ENCODE data around the gene RXFP1. TPM values are rescaled to one million over a fixed set of nuclear protein-coding genes. Genes with fewer than 3 reads are reported as not detected.

Gene RXFP1
- total RNA-seq, 2 donors from 2014 or later: not detected

- 65 to 77% methylated on average over 1 of the region's 1 CpG for WGBS, 2 donors
Observed at GRCh38 chr4:158610790-158611189, 89.1 kb downstream of the RXFP1 start.

DNA sequence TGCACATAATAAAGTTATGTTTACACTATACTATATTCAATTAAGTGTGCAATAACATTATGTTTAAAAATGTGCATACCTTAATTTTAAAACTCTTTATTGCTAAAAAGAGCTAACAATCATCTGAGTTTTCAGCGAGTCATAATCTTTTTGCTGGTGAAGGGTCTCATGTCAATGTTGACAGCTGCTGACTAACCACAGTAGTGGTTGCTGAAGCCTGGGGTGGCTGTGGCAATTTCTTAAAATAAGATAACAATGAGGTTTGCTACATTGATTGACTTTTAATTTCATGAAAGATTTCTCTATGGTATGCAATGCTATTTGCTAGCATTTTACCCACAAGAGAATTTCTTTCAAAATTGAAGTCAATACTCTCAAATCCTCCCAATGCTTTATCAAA, 91.4 kb downstream of the RXFP1 start:
- no peaks in the 10 kb centered on the region for H3K27me3 ChIP-seq
- intact Hi-C loops (cut with DNase I): no loop called here
- no peak for DNase-seq
- no peaks in the 10 kb centered on the region for H3K9me3 ChIP-seq
- no peaks in the 10 kb centered on the region for H3K4me1 ChIP-seq
- 83 to 96% methylated on average over 1 of the region's 1 CpG for WGBS, 2 donors
- H3K36me3 ChIP-seq (replicated peaks in 1 of 2; ENCODE audit: insufficient read depth in 1 of 2, low read depth in 2 of 2): no peaks in the 10 kb centered on the region
- no peak overlapping the region for H3K27ac ChIP-seq
- no peak for TF ChIP-seq POLR2A (IDR thresholded peaks at IDR 0.05)
- no peak for TF ChIP-seq CTCF (IDR thresholded peaks at IDR 0.05)
- no peak overlapping the region for H3K4me3 ChIP-seq
- ATAC-seq: no peak

More at GRCh38 chr4:158610790-158611189, 89.1 kb downstream of the RXFP1 start:
- Histone ChIP-seq H3K4me1 (no peaks in the 10 kb centered on the region), H3K27me3 (no peaks in the 10 kb centered on the region), H3K36me3 (replicated peaks in 1 of 2; ENCODE audit: insufficient read depth in 1 of 2, low read depth in 2 of 2) (no peaks in the 10 kb centered on the region), H3K4me3 (no peak overlapping the region), H3K9me3 (no peaks in the 10 kb centered on the region), H3K27ac (no peak overlapping the region)
- DNase-seq: no peak
- TF ChIP-seq POLR2A (IDR thresholded peaks at IDR 0.05) (no peak), CTCF (IDR thresholded peaks at IDR 0.05) (no peak)
- intact Hi-C loops (cut with DNase I): no loop called here
- no peak for ATAC-seq

DNA sequence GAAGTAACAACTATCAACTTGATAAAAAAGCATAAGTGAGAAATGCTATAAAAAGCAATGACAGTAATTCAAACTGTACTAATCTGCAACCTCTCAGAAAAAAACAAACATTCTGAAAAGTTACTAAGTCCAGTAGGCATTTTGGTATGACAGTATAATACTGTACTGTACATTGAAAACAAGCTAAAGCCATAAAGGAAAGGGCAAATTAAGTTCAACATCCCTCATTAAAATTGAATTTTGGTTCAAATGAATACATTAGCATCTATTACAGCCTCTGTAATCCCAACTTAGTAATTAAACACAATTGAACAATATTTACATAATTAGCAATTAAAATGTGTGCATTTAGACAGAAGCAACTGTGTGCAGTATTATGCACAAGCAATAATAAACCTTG, 96.3 kb downstream of the RXFP1 start:
- Histone ChIP-seq H3K4me3 (no peak overlapping the region), H3K36me3 (replicated peaks in 1 of 2; ENCODE audit: insufficient read depth in 1 of 2, low read depth in 2 of 2) (no peaks in the 10 kb centered on the region), H3K27me3 (no peaks in the 10 kb centered on the region), H3K4me1 (no peaks in the 10 kb centered on the region), H3K9me3 (no peaks in the 10 kb centered on the region), H3K27ac (no peak overlapping the region)
- DNase-seq (no peak), ATAC-seq (no peak)
- intact Hi-C loops (cut with DNase I): no loop called here
- TF ChIP-seq CTCF (IDR thresholded peaks at IDR 0.05) (no peak), POLR2A (IDR thresholded peaks at IDR 0.05) (no peak)

DNA sequence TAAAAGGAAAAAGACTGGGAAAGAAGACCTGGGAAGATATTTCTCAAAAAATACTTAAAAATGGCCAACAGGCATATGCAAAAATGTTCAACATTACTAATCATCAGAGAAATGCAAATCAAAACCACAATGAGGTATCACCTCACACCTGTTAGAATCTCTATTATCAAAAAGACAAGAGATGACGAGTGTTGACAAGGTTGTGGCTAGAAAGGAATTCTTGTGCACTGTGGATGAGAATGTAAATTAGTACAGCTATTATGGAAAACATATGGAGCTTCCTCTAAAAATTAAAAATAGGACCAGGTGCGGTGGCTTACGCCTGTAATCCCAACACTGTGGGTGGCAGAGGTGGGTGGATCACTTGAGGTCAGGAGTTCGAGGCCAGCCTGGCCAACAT, 100.0 kb downstream of the RXFP1 start:
- Histone ChIP-seq H3K27me3 (no peaks in the 10 kb centered on the region), H3K4me1 (no peaks in the 10 kb centered on the region), H3K36me3 (replicated peaks in 1 of 2; ENCODE audit: insufficient read depth in 1 of 2, low read depth in 2 of 2) (no peaks in the 10 kb centered on the region), H3K9me3 (no peaks in the 10 kb centered on the region), H3K27ac (no peak overlapping the region), H3K4me3 (no peak overlapping the region)
- DNase-seq: no peak
- TF ChIP-seq CTCF (IDR thresholded peaks at IDR 0.05) (no peak), POLR2A (IDR thresholded peaks at IDR 0.05) (no peak)
- intact Hi-C loops (cut with DNase I): loop anchor here (10.0 kb wide), 1 partner anchor 367 kb away; no protein-coding TSS in a partner anchor
- ATAC-seq: no peak
- 73 to 91% methylated on average over 4 of the region's 4 CpGs for WGBS, 2 donors

- no peaks in the 10 kb centered on the region for H3K9me3 ChIP-seq
- intact Hi-C loops (cut with DNase I): loop anchor here (10.0 kb wide), 1 partner anchor 367 kb away; no protein-coding TSS in a partner anchor
- H3K4me1 ChIP-seq: no peaks in the 10 kb centered on the region
- DNase-seq (no peak), ATAC-seq (no peak)
- no peak for TF ChIP-seq CTCF (IDR thresholded peaks at IDR 0.05)
- no peak for TF ChIP-seq POLR2A (IDR thresholded peaks at IDR 0.05)
- no peak overlapping the region for H3K27ac ChIP-seq
- no peaks in the 10 kb centered on the region for H3K27me3 ChIP-seq
- WGBS, 2 donors: 84 to 88% methylated on average over 3 of the region's 3 CpGs
- no peaks in the 10 kb centered on the region for H3K36me3 ChIP-seq (replicated peaks in 1 of 2; ENCODE audit: insufficient read depth in 1 of 2, low read depth in 2 of 2)
- no peak overlapping the region for H3K4me3 ChIP-seq
Observed at GRCh38 chr4:158622251-158622650, 100.6 kb downstream of the RXFP1 start.

Data from body of pancreas (tissue), 4 donors.